Activated CD4-positive, CD25-positive, alpha-beta regulatory T cell treated with anti-CD3 and anti-CD28 coated beads, Interleukin-2, amount 50 U/mL, for 24 hours (primary cell): Measurements from ENCODE around the gene ITPA.
"Not testable (repeated sequence)": the region's sequence is repeated elsewhere in the genome, so short reads cannot be mapped to it uniquely, and the experiment has no call there.

ENCODE experiments used
- ATAC-seq, 2 donors: fragments of 150-1000 bp; cut with Tn5 transposase; one replicate each; pipeline ENCODE4 v1.10.0; 2021; ENCODE audit warnings: mild to moderate bottlenecking in 1 of 2, moderate library complexity in 1 of 2

The ITPA gene

DNA sequence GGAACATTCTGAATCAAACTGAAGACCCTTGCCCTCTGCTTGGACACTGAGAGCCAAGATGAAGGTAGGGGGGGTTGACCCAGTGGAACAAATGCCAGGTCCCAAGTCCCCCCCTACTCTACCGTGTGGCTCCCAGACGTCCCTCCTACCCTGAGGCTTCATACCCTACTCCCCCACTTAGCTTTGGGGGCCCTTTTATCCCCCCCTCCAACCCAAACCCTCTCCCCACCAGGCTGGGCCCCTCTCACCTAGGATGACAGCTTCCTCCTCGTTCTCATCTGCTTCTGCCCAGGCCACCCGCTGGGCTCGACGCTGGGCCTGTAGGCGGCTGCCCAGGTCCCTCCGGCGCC, 6.4 kb upstream of the ITPA start:
- no peak for ATAC-seq

DNA sequence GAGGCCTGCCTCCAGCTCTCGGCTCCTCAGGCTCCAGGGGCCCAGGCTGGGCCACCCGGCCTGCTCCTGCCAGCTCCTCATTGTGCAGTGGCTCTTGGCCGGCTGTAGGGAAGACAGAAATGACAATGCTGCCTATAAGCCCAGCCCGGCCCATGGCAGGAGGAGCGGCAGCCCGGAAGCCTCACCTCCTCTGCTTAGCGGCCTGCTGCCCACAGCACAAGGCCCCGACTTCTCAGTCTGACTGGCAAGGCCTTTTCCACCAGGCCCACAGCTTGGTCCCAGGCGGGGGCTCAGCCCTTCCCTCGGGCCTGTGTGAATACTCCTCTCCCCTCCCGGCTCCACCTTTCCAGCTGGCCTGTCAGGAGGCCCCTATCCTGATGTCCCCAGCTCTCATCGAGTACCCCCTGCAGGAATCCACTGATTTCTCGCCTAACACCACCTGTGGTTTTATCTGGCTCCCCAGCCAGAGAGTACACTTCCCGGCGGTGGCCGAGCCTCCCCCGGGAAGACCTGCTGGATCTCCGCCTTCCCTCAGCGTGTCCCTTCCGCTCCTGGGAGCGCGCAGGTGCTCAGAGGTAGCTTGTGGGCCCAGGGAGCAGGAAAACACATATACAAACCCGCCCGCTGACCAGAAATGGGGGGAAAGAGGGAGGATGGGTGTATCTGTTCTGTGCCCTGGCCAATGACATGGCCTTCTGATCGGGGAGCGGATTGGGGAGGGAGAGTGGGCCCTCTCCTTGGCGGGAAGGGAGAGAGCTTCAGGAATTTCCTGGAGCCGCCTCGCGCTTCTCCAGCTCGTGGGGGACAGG, 5.8 kb upstream of the ITPA start:
- peak; percentile 27 to 32 for ATAC-seq

DNA sequence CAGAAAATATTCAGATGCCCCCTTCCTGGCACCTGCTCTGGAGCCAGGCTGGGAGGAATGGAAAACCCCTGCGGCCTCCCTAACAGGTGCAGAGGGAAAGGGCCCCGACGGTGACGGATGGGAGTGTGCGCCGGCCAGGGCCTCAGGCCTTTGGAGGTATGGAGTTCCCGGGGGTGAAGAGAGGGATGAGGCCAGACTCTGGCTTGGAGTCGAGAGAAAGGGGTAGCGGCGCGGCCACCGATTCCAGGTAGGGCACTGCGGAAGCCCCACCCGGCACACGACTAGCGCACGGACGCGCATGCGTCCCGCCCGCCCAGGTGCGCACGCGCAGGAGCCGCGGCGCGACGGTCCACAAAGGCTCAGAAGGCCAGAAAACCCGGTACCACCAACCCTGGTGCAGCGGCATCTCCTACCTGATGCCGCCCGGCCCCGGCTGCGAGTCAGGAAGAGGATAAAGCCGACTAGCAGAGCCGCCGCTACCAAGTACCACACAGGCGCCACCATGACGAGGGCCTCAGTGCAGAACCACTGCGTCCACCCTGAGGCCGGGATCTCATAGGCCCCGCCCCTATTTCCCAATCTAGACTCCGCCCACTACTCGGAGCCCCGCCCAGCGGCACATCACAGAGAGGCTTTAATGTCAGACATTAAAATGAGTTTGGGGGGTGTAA, 5.0 kb upstream of the ITPA start, which contains the start of gene DDRGK1:
Gene DDRGK1, minus strand, starts transcription at position 559 of the 671 bp plus-strand sequence. Its CDS starts 55 bp downstream, at position 504.
- ATAC-seq: peak; percentile 86 to 88

DNA sequence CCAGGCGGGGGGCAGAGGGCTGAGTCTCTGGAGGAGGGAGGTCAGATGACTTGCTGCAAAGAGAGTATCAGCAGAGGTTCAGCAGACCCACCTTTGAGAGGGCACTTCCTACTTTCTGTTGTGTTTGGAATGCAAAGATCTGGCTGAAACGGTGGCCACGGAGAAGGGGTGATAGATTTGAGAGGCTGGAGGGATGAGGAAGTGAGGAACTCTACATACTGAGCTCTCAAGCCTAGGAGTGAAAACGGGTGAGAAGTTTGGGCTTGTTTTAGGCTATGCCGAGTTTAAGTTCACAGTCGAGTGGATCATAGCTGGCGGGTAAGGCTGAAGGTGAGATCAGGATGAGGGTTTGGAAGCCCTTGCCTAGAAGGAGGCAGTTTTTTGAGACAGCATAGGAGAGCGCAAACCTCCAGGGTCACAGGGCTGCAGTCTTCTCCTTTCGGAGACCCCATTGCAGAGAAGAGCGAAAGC, 477 bp upstream of the ITPA start:
- ATAC-seq: no peak

DNA sequence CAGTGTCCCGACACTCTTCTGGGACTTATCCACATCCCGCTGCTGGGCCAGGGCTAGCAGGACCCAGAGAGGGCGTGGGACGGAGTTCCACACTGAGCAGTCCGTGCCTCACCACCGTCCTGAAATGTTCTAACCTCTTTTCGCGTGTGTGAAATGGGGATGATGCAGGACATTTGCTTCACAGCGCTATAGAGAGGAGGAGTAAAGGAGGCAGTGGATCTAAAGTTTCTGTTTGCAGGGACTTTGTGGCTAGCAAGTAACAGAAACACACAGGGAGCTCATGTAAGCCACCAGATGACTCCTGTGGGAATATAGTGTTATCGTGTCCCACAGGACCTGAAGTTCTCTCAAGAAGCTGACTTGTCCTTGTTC, 634 bp downstream of the ITPA start:
- ATAC-seq: peak; percentile 44 to 45

DNA sequence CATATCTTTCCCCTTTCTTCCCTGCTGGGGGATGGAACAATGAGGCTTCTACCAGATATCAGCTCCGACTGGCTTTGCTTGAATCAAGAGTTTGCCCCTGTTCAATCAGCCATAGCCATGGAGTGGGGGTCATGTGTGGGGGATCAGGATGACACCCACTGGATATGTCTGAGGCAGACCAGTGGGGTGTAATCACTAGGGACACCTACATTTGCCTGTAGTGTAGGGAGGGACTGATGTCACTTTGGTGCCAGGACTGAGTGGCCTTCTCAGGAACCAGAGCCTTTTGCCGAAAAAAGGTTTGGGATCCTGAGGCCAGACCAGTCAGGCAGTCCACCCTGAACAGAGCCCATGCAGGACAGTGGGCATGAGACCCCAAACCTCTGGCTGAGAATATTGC, 1.0 kb downstream of the ITPA start:
- ATAC-seq: no peak

DNA sequence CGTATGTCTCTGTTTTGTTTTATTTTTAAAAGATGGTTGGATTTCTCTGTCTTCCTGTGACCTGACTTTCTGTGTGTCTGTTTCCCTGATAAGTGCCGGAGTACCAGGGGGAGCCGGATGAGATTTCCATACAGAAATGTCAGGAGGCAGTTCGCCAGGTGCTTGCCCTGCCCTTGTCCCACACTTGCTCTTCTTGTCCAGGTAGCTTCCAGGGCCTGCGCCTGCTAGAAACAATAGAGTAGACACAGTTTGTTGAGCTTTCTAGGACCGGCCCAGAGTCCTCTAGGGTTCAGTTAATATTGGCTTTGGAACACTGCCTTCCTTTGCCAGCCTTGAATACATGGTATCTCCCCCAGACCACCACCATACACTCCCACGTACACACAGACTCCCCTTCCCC, 3.9 kb downstream of the ITPA start:
- ATAC-seq: no peak

DNA sequence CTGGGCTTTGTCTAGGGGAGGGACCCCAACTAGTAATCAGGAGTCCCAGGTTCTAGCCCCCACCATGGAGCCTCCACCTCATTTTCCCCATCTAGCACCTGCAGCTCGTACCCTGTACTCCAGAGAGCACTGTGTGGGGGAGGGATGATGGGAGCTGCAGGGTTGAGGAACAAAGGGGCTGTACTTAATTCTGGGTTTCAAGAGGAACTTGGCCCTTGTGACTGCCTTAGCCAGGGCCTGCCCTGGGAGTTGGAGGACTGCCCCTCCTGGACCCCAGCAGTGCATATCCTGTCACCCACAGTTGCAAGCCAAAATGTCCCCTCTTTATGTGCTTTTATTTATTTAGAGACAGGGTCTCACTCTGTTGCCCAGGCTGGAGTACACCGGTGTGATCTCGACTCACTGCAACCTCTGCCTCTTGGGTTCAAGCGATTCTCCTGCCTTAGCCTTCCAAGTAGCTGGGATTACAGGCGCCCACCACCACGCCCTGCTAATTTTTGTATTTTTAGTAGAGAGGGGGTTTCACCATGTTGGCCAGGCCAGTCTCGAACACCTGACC, 6.1 kb downstream of the ITPA start:
- not testable (repeated sequence) for ATAC-seq

DNA sequence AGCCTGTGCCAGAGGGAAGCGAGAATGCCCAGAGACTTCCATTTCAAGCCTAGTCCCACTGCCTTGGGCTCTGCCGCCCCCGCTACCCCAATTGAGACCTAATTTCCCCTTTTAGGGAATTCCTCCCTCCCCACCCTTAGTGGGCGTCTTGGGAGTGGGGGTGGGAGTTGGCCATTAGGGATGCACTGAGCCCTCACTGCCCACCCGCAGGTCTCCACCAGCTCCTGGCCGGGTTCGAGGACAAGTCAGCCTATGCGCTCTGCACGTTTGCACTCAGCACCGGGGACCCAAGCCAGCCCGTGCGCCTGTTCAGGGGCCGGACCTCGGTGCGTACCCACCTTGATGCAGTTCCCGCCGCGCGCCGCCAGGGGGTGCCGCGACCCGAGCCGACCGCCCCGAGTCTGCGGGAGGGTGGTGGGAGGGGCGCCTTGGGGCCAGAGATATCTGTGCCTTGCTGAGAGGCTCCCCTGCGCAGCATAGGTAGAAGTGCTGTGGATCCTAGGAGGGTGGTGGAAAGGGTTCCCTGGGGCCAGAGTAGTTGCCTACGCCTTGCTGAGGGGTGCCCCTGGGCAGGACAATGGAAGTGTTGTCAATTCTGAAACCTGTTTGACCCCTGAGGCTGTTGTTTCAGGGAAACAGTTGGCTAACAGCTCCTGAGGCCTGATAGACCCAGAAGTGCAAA, 9.2 kb downstream of the ITPA start:
- ATAC-seq: peak; percentile 88 to 95

DNA sequence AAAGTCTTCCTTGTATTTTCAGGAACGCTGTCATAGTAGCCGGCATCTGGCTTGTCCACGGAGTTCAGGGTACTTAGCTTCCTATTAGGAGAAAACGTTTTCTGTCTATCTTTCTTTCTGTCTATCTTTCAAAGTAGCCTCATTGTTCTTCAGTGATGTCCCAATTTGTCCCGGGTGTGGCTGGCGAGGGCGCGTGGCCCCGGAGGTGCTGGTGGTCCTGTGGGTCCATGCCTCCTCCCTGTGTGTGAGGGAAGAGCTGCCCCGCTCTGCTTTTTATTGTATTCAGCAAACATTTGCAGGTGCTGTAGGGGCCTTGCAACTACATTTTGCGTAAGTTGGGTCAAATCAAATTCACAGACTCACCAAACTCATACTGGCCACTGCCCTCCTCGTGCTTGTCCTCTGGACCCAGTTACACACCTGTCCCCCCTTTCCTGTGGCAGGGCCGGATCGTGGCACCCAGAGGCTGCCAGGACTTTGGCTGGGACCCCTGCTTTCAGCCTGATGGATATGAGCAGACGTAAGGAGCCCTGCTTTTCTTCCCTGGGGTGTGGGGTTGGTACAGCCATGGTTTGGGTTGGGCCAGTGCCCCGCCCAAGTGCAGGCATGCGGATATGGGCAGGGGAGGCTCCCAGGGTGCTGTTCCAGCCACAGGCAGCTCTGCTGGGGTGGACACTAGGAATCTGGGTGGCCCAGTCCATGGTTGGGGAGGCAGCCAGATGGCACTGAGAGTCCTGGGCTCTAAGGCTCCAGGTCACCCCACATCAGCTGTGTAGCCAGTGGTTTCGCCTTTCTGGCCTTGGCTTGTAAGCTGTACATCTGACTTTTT, 12.3 kb downstream of the ITPA start:
- ATAC-seq: no peak

DNA sequence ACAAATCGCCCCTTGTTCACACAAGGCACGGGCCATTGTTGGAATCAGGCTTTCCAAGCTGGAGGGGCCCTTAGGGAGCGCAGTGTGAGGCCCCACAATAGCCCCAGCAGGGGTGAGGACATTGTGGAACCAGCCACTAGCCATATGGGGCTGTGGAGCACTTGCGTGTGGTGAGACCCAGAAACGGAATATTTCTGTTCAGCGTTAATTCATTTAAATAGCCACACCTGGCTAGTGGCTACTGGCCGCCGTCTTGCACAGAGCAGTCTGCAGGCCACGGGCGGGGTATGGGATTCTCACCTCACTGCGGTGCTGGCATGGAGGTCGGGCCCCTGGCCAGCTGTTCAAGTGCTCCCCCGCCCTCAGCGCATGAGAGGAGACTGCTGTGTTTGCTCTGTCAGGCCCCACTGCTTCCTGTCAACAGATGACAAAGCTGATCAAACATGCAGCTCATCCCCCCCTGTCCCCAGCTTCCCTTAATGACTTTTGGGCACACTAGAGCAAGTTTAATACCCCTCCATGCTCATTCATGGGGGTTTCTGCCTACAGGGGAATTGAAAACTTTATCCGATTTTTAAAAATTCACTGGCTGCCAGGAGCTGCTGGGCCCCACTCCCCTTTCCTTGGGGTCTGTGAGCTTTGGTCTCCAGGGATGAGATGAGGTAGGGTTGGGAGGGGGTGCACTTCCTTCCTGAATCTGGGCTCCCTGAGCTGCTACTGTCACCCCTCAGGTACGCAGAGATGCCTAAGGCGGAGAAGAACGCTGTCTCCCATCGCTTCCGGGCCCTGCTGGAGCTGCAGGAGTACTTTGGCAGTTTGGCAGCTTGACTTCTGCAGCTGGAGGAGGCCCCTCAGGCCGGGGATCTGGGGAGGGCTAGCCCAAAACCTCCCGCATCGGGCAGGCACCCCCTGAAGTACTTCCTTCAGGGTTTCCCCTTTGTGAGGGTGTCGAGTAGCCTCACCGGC, 13.6 kb downstream of the ITPA start:
- ATAC-seq: peak; percentile 46 to 50

DNA sequence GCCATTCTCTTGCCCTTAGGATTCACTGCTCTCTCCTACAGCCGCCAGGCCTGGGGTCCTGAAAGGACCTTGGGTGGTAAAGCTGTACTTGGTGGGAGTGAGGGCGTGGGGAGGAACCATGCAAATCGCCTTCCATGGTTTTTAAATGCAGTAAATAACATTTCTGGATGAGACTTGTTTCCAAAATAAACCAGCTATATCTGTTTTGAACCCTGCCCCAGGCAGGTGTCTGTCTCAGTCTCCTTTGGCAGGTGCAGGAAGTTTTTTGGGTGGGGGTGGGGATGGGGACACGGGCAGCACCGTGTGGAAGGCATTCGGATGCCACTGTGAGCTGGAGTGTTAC, 14.3 kb downstream of the ITPA start:
- ATAC-seq: no peak

DNA sequence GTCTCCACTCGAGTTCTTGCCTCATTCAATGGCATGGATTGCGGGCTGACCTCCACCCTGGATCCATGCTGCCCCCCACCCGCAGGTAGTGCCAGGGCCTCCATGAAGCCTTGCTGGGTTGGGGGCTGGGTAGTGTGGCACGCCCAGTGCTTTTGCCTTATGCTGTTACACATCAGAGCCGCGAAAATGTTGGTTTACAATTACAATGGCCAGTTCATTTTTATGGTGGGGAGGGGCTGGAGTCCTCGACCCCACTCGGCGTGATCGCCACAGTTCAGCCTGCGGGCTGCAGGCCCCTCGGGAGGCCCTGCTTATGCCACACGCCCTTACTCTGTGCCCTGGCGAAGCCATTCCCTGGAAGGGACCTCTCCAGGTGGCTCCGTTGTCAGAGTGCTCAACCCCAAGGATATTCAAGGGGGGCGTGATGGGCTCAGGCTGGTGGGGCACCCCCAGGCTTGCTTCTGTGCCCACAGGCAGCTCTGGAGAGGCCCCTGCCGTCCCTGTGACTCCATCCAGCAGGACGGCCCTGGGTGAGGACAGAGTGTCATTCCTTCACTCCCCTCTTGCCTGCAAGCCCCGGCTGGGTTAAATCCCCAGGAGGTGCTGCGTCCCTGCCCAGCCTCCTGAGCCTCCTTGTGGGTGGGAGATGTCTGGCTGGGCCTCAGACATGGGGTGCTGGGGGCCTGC, 14.8 kb downstream of the ITPA start:
- ATAC-seq: no peak

DNA sequence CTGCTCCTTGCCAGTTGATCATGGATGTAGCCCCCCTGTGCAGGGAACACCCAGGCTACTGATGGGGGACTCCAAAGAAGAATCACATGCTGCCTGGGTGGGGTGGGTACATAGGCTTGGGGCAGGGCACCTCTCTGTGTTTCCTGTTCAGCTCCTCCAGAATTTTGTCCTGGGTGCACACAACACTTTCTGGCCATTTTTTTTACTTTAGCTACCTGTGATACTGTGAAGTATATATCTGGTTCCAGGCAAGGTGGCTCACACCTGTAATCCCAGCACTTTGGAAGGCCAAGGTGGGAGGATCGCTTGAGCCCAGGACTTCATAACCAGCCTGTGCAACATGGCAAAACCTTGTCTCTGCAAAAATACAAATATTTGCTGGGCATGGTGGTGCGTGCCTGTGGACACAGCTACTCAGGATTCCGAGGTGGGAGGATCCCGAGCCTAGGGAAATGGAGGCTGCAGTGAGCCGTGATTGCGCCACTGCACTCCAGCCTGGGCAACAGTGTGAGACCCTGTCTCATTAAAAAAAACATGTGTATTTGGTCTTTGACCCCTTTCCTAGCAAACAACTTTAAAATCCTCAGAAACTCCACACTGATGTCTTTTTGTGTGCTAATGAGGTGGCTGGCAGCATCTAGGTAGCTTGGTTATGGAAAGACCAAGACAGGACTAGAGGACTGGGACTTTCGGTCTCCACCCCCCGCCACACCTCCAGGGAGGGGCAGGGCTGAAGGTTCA, 15.6 kb downstream of the ITPA start:
- no peak for ATAC-seq

DNA sequence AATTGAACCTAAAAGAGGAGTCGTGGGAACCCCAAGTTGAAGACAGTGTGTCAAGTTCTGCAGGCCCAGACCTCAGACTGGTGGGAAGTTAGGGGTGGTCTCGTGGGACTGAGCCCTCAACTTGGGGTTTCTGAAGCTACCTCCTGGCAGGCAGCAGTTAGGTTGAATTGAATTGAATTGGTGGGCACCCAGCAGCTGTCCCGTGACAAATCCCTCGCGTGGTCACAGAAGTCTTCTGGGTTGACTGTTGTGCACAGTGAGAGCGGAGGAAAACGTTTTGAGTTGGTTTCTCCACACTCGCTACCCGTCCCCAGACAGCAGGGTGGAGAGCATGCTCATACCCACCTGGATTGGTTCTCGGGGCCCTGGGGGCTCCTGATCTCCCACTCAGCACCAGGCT, 16.8 kb downstream of the ITPA start:
- ATAC-seq: no peak

DNA sequence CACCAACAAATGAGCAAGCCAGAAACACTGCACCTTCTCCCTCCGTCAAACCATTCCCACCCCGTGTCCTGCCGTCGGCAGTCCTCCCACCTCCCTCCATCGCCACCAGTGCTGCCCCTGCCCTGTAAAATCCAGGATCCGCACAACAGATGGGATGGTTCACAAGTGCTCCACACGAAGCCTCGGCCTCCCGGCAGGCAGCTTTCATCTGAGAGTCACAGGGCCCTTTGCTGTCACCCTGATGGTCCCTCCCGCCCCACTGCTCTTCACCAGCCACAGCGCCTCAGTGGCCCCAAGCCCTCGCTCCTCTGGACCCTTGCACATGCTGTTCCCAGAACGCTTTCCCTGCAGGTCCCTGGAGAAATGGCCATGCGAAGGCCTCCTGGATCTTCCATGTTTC, 17.6 kb downstream of the ITPA start:
- ATAC-seq: no peak

DNA sequence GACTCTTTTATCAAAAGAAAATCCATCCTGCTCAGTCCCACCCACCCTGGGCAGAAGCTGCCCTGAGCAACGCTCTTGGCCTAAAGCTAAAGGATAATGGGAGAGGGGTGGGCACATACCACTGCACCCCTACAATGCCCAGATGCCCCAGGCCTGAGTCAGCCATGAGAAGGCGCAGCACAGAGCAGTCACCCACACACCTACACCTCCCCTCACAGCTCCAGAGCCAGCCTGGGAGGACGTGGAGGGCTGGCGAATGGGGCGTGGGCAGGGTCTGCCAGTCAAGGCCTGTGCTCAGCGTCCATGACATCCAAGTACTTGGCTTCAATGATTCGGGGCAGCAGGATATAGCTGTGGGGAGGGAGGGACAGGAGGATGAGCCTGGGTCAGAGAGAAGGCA, 18.2 kb downstream of the ITPA start:
- no peak for ATAC-seq

DNA sequence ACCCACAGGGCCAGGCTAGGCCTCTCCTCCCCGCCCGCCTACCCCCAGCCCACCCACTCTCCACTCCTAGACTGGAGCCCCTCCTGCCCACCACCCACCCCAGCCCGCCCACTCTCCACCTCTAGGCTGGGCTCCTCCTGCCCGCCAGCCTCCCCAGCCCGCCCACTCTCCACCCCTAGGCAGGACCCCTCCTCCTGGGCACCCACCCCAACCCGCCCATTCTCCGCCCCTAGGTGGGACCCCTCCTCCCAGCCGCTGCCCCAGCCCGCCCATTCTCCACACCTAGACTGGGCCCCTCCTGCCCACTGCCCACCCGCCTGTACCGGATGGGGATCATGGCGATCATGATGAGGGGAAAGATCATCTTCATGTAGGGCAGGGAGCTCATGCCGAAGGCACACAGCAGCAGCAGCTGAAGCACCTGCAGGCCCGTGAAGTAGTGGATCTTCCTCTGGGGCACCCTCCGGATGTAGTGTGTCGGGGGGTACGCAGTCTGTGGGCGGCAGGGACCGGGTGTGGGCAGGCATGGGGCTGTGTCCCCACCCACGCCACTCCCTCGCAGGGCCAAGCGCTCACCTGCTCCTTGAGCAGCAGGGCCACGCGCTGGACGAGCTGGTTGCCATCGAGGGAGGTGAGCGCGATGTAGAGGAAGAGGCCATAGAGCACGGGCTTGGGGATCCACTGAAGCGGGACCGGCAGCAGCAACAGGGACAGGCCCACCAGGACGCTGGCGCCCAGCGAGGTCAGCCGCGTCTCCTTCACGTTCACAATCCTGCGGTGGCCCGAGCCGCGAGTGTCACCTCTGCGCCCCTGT, 18.8 kb downstream of the ITPA start:
- ATAC-seq: no peak

DNA sequence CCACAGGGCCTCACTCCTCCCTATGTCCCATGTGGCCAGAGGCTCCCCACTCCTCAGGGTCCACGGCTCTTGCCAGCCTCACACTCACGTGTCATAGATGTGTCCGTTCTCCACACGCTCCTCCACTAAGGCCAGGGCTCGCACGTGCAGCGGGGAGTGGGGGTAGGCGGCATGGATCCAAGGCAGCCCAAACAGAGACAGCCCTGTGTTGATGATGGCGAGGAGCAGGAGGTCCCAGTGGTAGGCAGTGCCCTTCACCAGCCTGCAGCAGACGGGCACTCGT, 19.4 kb downstream of the ITPA start:
- no peak for ATAC-seq
